ENCODE results near the gene PRMT7.

DNA sequence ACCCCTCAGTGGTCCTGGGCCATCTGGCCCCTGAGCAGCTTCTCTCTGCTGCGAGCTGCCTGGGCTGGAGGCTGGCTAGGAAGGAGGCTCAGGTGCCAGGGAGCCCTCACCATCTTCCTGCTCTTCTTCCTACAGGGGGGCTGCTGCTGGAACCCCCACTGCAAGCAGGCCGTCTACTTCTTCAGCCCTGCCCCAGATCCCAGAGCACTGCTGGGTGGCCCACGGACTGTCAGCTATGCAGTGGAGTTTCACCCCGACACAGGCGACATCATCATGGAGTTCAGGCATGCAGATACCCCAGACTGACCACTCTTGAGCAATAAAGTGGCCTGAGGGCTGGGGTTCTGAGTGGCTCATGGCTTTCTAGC, 46.1 kb downstream of the PRMT7 start:
- TF ChIP-seq, protein P1, sequence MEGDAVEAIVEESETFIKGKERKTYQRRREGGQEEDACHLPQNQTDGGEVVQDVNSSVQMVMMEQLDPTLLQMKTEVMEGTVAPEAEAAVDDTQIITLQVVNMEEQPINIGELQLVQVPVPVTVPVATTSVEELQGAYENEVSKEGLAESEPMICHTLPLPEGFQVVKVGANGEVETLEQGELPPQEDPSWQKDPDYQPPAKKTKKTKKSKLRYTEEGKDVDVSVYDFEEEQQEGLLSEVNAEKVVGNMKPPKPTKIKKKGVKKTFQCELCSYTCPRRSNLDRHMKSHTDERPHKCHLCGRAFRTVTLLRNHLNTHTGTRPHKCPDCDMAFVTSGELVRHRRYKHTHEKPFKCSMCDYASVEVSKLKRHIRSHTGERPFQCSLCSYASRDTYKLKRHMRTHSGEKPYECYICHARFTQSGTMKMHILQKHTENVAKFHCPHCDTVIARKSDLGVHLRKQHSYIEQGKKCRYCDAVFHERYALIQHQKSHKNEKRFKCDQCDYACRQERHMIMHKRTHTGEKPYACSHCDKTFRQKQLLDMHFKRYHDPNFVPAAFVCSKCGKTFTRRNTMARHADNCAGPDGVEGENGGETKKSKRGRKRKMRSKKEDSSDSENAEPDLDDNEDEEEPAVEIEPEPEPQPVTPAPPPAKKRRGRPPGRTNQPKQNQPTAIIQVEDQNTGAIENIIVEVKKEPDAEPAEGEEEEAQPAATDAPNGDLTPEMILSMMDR (IDR thresholded peaks at IDR 0.05) = no peak
- no peak for TF ChIP-seq POLR2A (IDR thresholded peaks at IDR 0.05)
